ENCODE data around the gene SMPDL3B. TPM values are rescaled to one million over a fixed set of nuclear protein-coding genes. Genes with fewer than 3 reads are reported as not detected.

The SMPDL3B gene
- total and polyA plus RNA-seq, 12 donors: 0.26 TPM; not detected in 11

DNA sequence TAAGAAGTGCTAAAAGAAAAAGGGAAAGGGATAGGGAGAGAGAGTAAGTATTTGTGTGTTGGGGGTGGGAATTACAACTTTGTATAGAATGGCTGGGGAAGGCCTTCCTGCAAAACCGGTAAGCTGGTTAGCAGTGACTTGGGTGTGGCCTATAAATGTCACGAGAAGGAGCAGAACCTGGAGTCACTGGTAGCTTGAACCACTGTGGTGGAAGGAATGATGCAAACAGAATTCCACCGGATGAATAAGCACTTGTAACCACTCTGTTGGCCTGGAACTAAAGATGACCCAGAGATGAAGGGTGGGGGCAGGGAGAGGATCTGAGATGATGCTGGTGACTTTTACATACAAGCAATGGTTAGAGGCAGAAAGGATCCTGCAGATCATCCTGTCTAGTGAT is 33.9 kb downstream of the SMPDL3B start:
- TF ChIP-seq, protein P1, sequence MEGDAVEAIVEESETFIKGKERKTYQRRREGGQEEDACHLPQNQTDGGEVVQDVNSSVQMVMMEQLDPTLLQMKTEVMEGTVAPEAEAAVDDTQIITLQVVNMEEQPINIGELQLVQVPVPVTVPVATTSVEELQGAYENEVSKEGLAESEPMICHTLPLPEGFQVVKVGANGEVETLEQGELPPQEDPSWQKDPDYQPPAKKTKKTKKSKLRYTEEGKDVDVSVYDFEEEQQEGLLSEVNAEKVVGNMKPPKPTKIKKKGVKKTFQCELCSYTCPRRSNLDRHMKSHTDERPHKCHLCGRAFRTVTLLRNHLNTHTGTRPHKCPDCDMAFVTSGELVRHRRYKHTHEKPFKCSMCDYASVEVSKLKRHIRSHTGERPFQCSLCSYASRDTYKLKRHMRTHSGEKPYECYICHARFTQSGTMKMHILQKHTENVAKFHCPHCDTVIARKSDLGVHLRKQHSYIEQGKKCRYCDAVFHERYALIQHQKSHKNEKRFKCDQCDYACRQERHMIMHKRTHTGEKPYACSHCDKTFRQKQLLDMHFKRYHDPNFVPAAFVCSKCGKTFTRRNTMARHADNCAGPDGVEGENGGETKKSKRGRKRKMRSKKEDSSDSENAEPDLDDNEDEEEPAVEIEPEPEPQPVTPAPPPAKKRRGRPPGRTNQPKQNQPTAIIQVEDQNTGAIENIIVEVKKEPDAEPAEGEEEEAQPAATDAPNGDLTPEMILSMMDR (IDR thresholded peaks at IDR 0.05): no peak
- TF ChIP-seq POLR2A (IDR thresholded peaks at IDR 0.05): no peak
- Histone ChIP-seq H3K36me3 (replicated peaks in 1 of 2) (peaks cover 0 to 27% of the 10 kb centered on the region in 2 donors), H3K27me3 (no peaks in the 10 kb centered on the region), H3K27ac (no peak overlapping the region), H3K4me3 (no peak overlapping the region), H3K4me1 (replicated peaks in 1 of 2) (peaks cover 0 to 5% of the 10 kb centered on the region in 2 donors), H3K9me3 (replicated peaks in 1 of 3) (no peaks in the 10 kb centered on the region)
- no peak for DNase-seq
- WGBS, 4 donors: 76 to 80% (median 78%) methylated on average over 3 of the region's 3 CpGs
- intact Hi-C loops (cut with DNase I): no loop called here

DNA sequence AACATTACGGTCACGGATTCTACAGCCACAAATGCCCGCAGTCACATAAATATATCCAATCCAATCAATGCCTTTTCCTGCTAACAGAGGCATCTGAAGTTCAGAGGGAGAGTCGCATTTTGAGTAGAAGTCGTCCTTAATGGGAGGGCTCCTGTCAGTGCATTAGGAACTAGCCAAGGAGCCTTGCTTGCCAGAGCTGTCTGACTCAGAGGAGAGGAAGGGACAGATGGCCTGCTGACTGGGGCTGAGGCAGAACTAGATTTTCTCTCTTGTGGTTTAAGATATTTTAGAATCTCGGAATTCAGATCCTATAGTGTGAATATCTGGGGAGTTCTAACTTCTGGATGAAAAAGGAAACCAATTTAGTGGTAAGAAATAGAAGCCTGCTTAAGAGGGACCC is 35.6 kb downstream of the SMPDL3B start:
- H3K4me1 ChIP-seq (replicated peaks in 1 of 2): peaks cover 0 to 5% of the 10 kb centered on the region in 2 donors
- TF ChIP-seq, protein P1 (IDR thresholded peaks at IDR 0.05): no peak
- no peak for TF ChIP-seq POLR2A (IDR thresholded peaks at IDR 0.05)
- intact Hi-C loops (cut with DNase I): no loop called here
- peaks cover 0 to 14% of the 10 kb centered on the region in 2 donors for H3K36me3 ChIP-seq (replicated peaks in 1 of 2)
- no peaks in the 10 kb centered on the region for H3K27me3 ChIP-seq
- no peak overlapping the region for H3K4me3 ChIP-seq
- H3K9me3 ChIP-seq (replicated peaks in 1 of 3): no peaks in the 10 kb centered on the region
- 64 to 75% (median 73%) methylated on average over 6 of the region's 6 CpGs for WGBS, 4 donors
- DNase-seq: peak in 5 of 7 donors; percentile 33 to 67 (median 55)
- peak overlapping the region in 1 of 5 donors; percentile 62 for H3K27ac ChIP-seq

DNA sequence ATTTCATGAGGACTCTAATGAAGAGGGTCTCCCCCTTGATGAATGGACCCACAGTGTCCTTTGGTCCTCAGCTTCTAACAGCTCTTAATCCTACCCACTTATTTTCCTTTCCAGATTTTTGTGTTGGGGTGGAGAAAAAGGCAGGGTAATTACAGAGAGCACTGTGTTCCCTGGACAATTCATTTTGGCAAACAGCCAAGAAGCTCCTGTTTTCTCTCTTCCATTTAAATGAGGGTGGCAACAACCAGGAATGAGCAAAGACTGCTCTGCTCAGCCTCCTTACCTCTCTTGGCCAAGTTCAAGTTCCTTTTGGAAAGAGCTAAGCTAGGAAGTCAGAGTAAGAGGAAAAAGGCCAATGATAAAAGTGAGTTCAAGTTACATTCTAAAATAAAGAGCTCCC is 36.9 kb downstream of the SMPDL3B start:
- no peak for TF ChIP-seq POLR2A (IDR thresholded peaks at IDR 0.05)
- TF ChIP-seq, protein P1 (IDR thresholded peaks at IDR 0.05): no peak
- Histone ChIP-seq H3K27ac (peak overlapping the region in 1 of 5 donors; percentile 44), H3K27me3 (no peaks in the 10 kb centered on the region), H3K36me3 (replicated peaks in 1 of 2) (peaks cover 0 to 12% of the 10 kb centered on the region in 2 donors), H3K4me3 (no peak overlapping the region), H3K9me3 (replicated peaks in 1 of 3) (no peaks in the 10 kb centered on the region), H3K4me1 (replicated peaks in 1 of 2) (peaks cover 0 to 5% of the 10 kb centered on the region in 2 donors)
- intact Hi-C loops (cut with DNase I): no loop called here
- DNase-seq: peak in 1 of 7 donors; percentile 48

DNA sequence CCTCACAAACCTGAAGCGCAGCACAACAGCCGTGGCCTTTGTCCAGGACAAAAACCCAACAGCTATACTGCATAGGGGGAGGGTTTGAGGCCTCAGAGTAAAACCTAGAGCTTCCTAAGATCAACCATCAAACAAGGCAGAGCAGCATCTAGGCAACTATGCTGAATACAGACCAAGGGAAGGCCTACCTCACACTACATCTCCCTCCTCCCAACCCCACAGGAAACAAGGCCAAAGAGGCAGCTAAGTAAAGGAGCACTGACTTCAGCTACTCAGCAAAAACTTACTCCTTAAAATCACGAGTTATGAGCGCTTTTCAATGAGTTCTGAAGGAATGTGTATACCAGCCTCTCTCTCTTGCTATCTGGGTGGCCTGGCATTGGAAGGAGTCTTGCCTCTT is 37.3 kb downstream of the SMPDL3B start:
- H3K27me3 ChIP-seq: no peaks in the 10 kb centered on the region
- DNase-seq: no peak
- H3K36me3 ChIP-seq (replicated peaks in 1 of 2): peaks cover 0 to 8% of the 10 kb centered on the region in 2 donors
- H3K4me1 ChIP-seq (replicated peaks in 1 of 2): peaks cover 0 to 5% of the 10 kb centered on the region in 2 donors
- H3K4me3 ChIP-seq: no peak overlapping the region
- TF ChIP-seq, protein P1 (IDR thresholded peaks at IDR 0.05): no peak
- TF ChIP-seq POLR2A (IDR thresholded peaks at IDR 0.05): no peak
- H3K9me3 ChIP-seq (replicated peaks in 1 of 3): no peaks in the 10 kb centered on the region
- intact Hi-C loops (cut with DNase I): no loop called here
- H3K27ac ChIP-seq: peak overlapping the region in 1 of 5 donors; percentile 44
- whole genome bisulfite sequencing, 4 donors: 81 to 95% (median 87%) methylated on average over 4 of the region's 4 CpGs

All from adrenal gland (tissue), 12 donors.